H1 (cell line): Measurements from ENCODE around the gene TMPRSS13. TPM values are rescaled to one million over a fixed set of nuclear protein-coding genes. Genes with fewer than 3 reads are reported as not detected.

Experiments used
- CTCF ChIA-PET: fragments of 300-600 bp; sonication (Branson Sonifier 250); formaldehyde crosslinking; loops from one replicate; lab custom pipeline; 2021; ENCODE audit not compliant: partially characterized antibody; lab: Charles Lee
- POLR2A ChIA-PET: fragments of 300-600 bp; sonication (Branson Sonifier 250); formaldehyde crosslinking; loops from one replicate; lab custom pipeline; 2021; ENCODE audit warnings: inconsistent platforms; ENCODE audit not compliant: partially characterized antibody; lab: Charles Lee
- DNase-seq, 2 experiments: peaks; one replicate each; pipeline versions ENCODE4 v3.0.0 to v3.0.0-alpha.2; 2010 to 2022; ENCODE audit warnings: low spot score in 2 of 2, low read depth in 1 of 2, mixed read lengths in 1 of 2
- FAIRE-seq: peaks from 2 replicates; lab custom pipeline; 2011; peaks lifted over from hg19 to GRCh38; lab: Jason Lieb, UNC
- H2AFZ ChIP-seq: 2 replicates; pipeline ENCODE4 v1.8.1; 2012; ENCODE audit warnings: low read length, inconsistent platforms
- H2AK5ac ChIP-seq: 2 replicates; pipeline ENCODE4 v1.6.1; 2013; ENCODE audit warnings: low read depth, low read length
- H2BK120ac ChIP-seq: replicated peaks from 2 replicates; pipeline ENCODE3; 2013; ENCODE audit warnings: low read depth, low read length, inconsistent platforms
- H2BK12ac ChIP-seq: 2 replicates; pipeline ENCODE4 v1.6.1; 2013; ENCODE audit warnings: low read depth, low read length
- H2BK15ac ChIP-seq: 2 replicates; pipeline ENCODE4 v1.6.1; 2013; ENCODE audit warnings: low read length
- H2BK20ac ChIP-seq: 2 replicates; pipeline ENCODE4 v1.6.1; 2013; ENCODE audit warnings: low read length
- H2BK5ac ChIP-seq: 2 replicates; pipeline ENCODE4 v1.6.1; 2013; ENCODE audit warnings: low read depth, low read length
- H3K14ac ChIP-seq: 2 replicates; pipeline ENCODE4 v1.6.1; 2013; ENCODE audit warnings: inconsistent platforms; ENCODE audit not compliant: insufficient read length
- H3K18ac ChIP-seq: 2 replicates; pipeline ENCODE4 v1.6.1; 2013; ENCODE audit warnings: low read length; ENCODE audit errors: extremely low read depth
- H3K23ac ChIP-seq: 2 replicates; pipeline ENCODE4 v1.6.1; 2013; ENCODE audit warnings: inconsistent platforms; ENCODE audit not compliant: insufficient read length
- H3K23me2 ChIP-seq: 2 replicates; pipeline ENCODE4 v1.6.1; 2013; ENCODE audit warnings: low read depth, low read length
- H3K27ac ChIP-seq: 2 replicates; pipeline ENCODE4 v1.6.1; 2011; ENCODE audit warnings: low read depth, low read length, inconsistent platforms
- H3K27me3 ChIP-seq, 4 experiments: replicated peaks in 1 of 4; 1 replicate in 1 of 4; 2 replicates in 3 of 4; pipeline versions ENCODE4 v1.6.1 to v1.8.1; 2011 to 2013; ENCODE audit warnings: low read length in 3 of 4, mild to moderate bottlenecking in 3 of 4, inconsistent platforms in 2 of 4, mixed read lengths in 2 of 4, moderate library complexity in 1 of 4; ENCODE audit not compliant: control insufficient read depth in 3 of 4, insufficient read depth in 3 of 4; ENCODE audit errors: extremely low read depth in 1 of 4
- H3K36me3 ChIP-seq, 4 experiments: 2 replicates each; pipeline versions ENCODE4 v1.6.1 to v1.8.1; 2011 to 2013; ENCODE audit warnings: mild to moderate bottlenecking in 4 of 4, low read length in 3 of 4, moderate library complexity in 2 of 4, control low read depth in 1 of 4, inconsistent platforms in 1 of 4; ENCODE audit not compliant: insufficient read depth in 4 of 4, control insufficient read depth in 2 of 4
- H3K4ac ChIP-seq: replicated peaks from 2 replicates; pipeline ENCODE3; 2013; ENCODE audit warnings: low read length, low read depth, mixed read lengths, inconsistent platforms; ENCODE audit not compliant: insufficient read length
- H3K4me1 ChIP-seq, 4 experiments: replicated peaks in 1 of 4; 1 replicate in 1 of 4; 2 replicates in 3 of 4; pipeline versions ENCODE4 v1.6.1 to v1.8.1; 2011 to 2013; ENCODE audit warnings: low read length in 3 of 4, inconsistent platforms in 2 of 4, mixed read lengths in 1 of 4; ENCODE audit not compliant: insufficient read depth in 4 of 4, control insufficient read depth in 3 of 4
- H3K4me2 ChIP-seq, 2 experiments: 2 replicates each; pipeline versions ENCODE4 v1.6.1 to v1.8.1; 2011 to 2013; ENCODE audit warnings: low read depth in 2 of 2, low read length in 2 of 2, control low read depth in 1 of 2, inconsistent platforms in 1 of 2, mild to moderate bottlenecking in 1 of 2; ENCODE audit not compliant: insufficient read depth in 1 of 2
- H3K4me3 ChIP-seq, 4 experiments: fragments of 200-600, 300-600 bp in 1 of 4; sonication (generic), shearing (Covaris generic), sonication (Bioruptor Twin) in 1 of 4; 2 replicates each; pipeline versions ENCODE4 v1.5.1 to v1.8.1; 2011 to 2016; ENCODE audit warnings: low read length in 4 of 4, low read depth in 3 of 4, control low read depth in 2 of 4, inconsistent platforms in 2 of 4, mild to moderate bottlenecking in 2 of 4, mixed read lengths in 1 of 4, moderate library complexity in 1 of 4; ENCODE audit not compliant: insufficient read depth in 2 of 4; ENCODE audit errors: extremely low read depth in 1 of 4
- H3K56ac ChIP-seq: replicated peaks from 2 replicates; pipeline ENCODE3; 2013; ENCODE audit warnings: low read depth, mild to moderate bottlenecking, mixed read lengths, low read length, inconsistent platforms; ENCODE audit not compliant: insufficient read length
- H3K79me1 ChIP-seq: 2 replicates; pipeline ENCODE4 v1.6.1; 2013; ENCODE audit warnings: low read depth, low read length, control low read depth
- H3K79me2 ChIP-seq, 2 experiments: 2 replicates each; pipeline versions ENCODE4 v1.6.1 to v1.8.1; 2012 to 2013; ENCODE audit warnings: low read length in 2 of 2, mild to moderate bottlenecking in 2 of 2, inconsistent platforms in 1 of 2; ENCODE audit not compliant: insufficient read depth in 2 of 2, control insufficient read depth in 1 of 2
- H3K9ac ChIP-seq, 4 experiments: replicated peaks in 1 of 4; 1 replicate in 1 of 4; 2 replicates in 3 of 4; pipeline versions ENCODE4 v1.6.1 to v1.8.1; 2011 to 2013; ENCODE audit warnings: low read depth in 3 of 4, low read length in 3 of 4, control low read depth in 2 of 4, mild to moderate bottlenecking in 2 of 4, moderate library complexity in 2 of 4, inconsistent platforms in 1 of 4; ENCODE audit errors: extremely low read depth in 1 of 4
- H3K9me3 ChIP-seq, 2 experiments: 2 replicates each; pipeline versions ENCODE4 v1.6.1 to v1.8.1; 2012 to 2013; ENCODE audit warnings: mild to moderate bottlenecking in 2 of 2, moderate library complexity in 2 of 2, control low read depth in 1 of 2, inconsistent platforms in 1 of 2, low read depth in 1 of 2, low read length in 1 of 2, mixed read lengths in 1 of 2; ENCODE audit not compliant: insufficient read depth in 2 of 2
- H4K20me1 ChIP-seq, 2 experiments: replicated peaks in 1 of 2; 2 replicates each; pipeline versions ENCODE3 to v1.8.1; 2011 to 2013; ENCODE audit warnings: inconsistent platforms in 2 of 2, low read length in 2 of 2, mild to moderate bottlenecking in 1 of 2; ENCODE audit not compliant: insufficient read depth in 2 of 2, control insufficient read depth in 1 of 2
- H4K5ac ChIP-seq: 2 replicates; pipeline ENCODE4 v1.6.1; 2013; ENCODE audit warnings: low read length, low read depth, mixed read lengths, inconsistent platforms; ENCODE audit not compliant: insufficient read length
- H4K8ac ChIP-seq: 2 replicates; pipeline ENCODE4 v1.8.0; 2013; ENCODE audit warnings: mild to moderate bottlenecking, moderate library complexity, low read length, inconsistent platforms; ENCODE audit not compliant: insufficient read depth; ENCODE audit errors: extremely low read depth
- H4K91ac ChIP-seq: replicated peaks from 2 replicates; pipeline ENCODE3; 2013; ENCODE audit warnings: low read length, mixed read lengths, inconsistent platforms; ENCODE audit not compliant: insufficient read length
- ATF2 ChIP-seq: IDR thresholded peaks from 2 replicates; pipeline ENCODE4 v1.6.1; 2012; ENCODE audit warnings: low read length, inconsistent platforms
- BACH1 ChIP-seq: IDR thresholded peaks from 2 replicates; pipeline ENCODE4 v1.6.1; 2012; ENCODE audit warnings: low read length, improper control_type of control experiment
- BCL11A ChIP-seq, 2 experiments: IDR thresholded peaks; one replicate each; pipeline ENCODE4 v1.6.1; 2011; ENCODE audit warnings: low read depth in 2 of 2, low read length in 2 of 2, mild to moderate bottlenecking in 2 of 2
- CBX8 ChIP-seq: fragments of 300-800, 300-1000 bp; sonication (generic); IDR thresholded peaks from 2 replicates; pipeline ENCODE4 v1.7.1; 2016; ENCODE audit warnings: low read depth, low read length, borderline replicate concordance
- CREB1 ChIP-seq: IDR thresholded peaks from 2 replicates; pipeline ENCODE4 v1.6.1; 2012; ENCODE audit warnings: inconsistent platforms
- GTF2F1 ChIP-seq: IDR thresholded peaks from 2 replicates; pipeline ENCODE4 v1.6.1; 2012; ENCODE audit warnings: low read depth, low read length, improper control_type of control experiment, borderline replicate concordance
- JUND ChIP-seq: IDR thresholded peaks from 2 replicates; pipeline ENCODE4 v1.6.1; 2011; ENCODE audit warnings: mild to moderate bottlenecking, improper control_type of control experiment, low read length
- KDM4A ChIP-seq: IDR thresholded peaks from one replicate; pipeline ENCODE4 v1.7.1; 2012; ENCODE audit warnings: low read depth, mild to moderate bottlenecking, moderate library complexity, low read length, inconsistent platforms; ENCODE audit not compliant: severe bottlenecking
- RFX5 ChIP-seq: IDR thresholded peaks from 2 replicates; pipeline ENCODE4 v1.6.1; 2011; ENCODE audit warnings: low read depth, low read length, improper control_type of control experiment, borderline replicate concordance
- RXRA ChIP-seq: IDR thresholded peaks from 2 replicates; pipeline ENCODE4 v1.6.1; 2011; ENCODE audit warnings: low read depth, mild to moderate bottlenecking, low read length, moderate library complexity; ENCODE audit not compliant: insufficient read depth
- SP1 ChIP-seq: IDR thresholded peaks from 2 replicates; pipeline ENCODE4 v1.6.1; 2011; ENCODE audit warnings: low read depth, low read length
- TAF1 ChIP-seq: IDR thresholded peaks from 2 replicates; pipeline ENCODE4 v1.6.1; 2011; ENCODE audit warnings: mild to moderate bottlenecking, low read depth, low read length
- TAF7 ChIP-seq: optimal IDR thresholded peaks from 2 replicates; pipeline ENCODE3; 2011; ENCODE audit warnings: low read depth, mild to moderate bottlenecking, inconsistent platforms, low read length, moderate library complexity, borderline replicate concordance
- TCF12 ChIP-seq: IDR thresholded peaks from 2 replicates; pipeline ENCODE4 v1.6.1; 2011; ENCODE audit warnings: low read depth, mild to moderate bottlenecking, low read length
- WGBS, 2 experiments: shearing (Covaris generic) in 1 of 2; methylation state at CpG; one replicate each; pipeline versions ENCODE4 v1.1.6 to v1.1.7; 2013 to 2015; ENCODE audit warnings: low lambda C conversion rate in 2 of 2, mixed read lengths in 2 of 2, inconsistent platforms in 1 of 2, low coverage in 1 of 2, missing lambda C conversion rate in 1 of 2; ENCODE audit not compliant: insufficient replicate concordance in 2 of 2, insufficient coverage in 1 of 2, insufficient read length in 1 of 2; ENCODE audit errors: extremely low coverage in 1 of 2, missing lambda C conversion rate in 1 of 2; 5-methylcytosine and 5-hydroxymethylcytosine counted together
- polyA plus RNA-seq, 7 experiments: library from polyadenylated mRNA; depleted of rRNA in 3 of 7; stranded (reverse) in 5 of 7; unstranded in 2 of 7; fragments of >200 nt in 5 of 7; fragments of 200-250 nt in 2 of 7; gene quantifications; 1 replicate in 5 of 7; 2 replicates in 1 of 7; 4 replicates in 1 of 7; pipeline versions ENCODE4 v1.2.1 to v1.2.3, GENCODE V29; 2011 to 2013; ENCODE audit warnings: missing spikeins in 2 of 7, mixed read lengths in 2 of 7
- total RNA-seq: library from RNA; stranded (reverse); fragmentation: NEBNext Ultra II Directional; extraction: Animal tissue kit (Norgen Biotek cat#: 25700); gene quantifications from 2 replicates; pipeline ENCODE4 v1.2.1, GENCODE V29; 2021

TMPRSS13 gene
- total and polyA plus RNA-seq, 2 of the 8 experiments (the other 6 are each of a cell fraction or from before 2014, with no cell fraction given) = 0.61 to 0.79 TPM

- H3K56ac ChIP-seq = no peak overlapping the region
- no peak overlapping the region for H2BK5ac ChIP-seq
- no peak overlapping the region for H3K27ac ChIP-seq
- no peak overlapping the region for H2BK12ac ChIP-seq
- H4K5ac ChIP-seq = no peak overlapping the region
- no peak overlapping the region for H3K4me3 ChIP-seq
- H4K20me1 ChIP-seq = no peaks in the 10 kb centered on the region
- H3K4me2 ChIP-seq = no peak overlapping the region
- 85% methylated on average over 10 of the region's 10 CpGs; no CpG with 5 or more reads in 1 of the 2 experiments for WGBS, 2 experiments
- no peak overlapping the region for H2BK120ac ChIP-seq
- H3K14ac ChIP-seq = no peak overlapping the region
- no peak overlapping the region for H4K91ac ChIP-seq
- H3K79me2 ChIP-seq = no peaks in the 10 kb centered on the region
- no peaks in the 10 kb centered on the region for H3K36me3 ChIP-seq
- H3K4me1 ChIP-seq = no peaks in the 10 kb centered on the region
- H2AK5ac ChIP-seq = no peak overlapping the region
- H2AFZ ChIP-seq = 0 out of 2 replicates have a peak overlapping the region, but pooled peaks have one; percentile 62
- H2BK20ac ChIP-seq = no peak overlapping the region
- no peak overlapping the region for H2BK15ac ChIP-seq
- no peak overlapping the region for H4K8ac ChIP-seq
- H3K18ac ChIP-seq = no peak overlapping the region
- DNase-seq (no peak), FAIRE-seq (no peak)
- no peak overlapping the region for H3K23ac ChIP-seq
- ChIA-PET POLR2A (interaction anchor here (0.8 to 1.0 kb wide), 2 partner anchors 15 to 27 kb away, joined by 3 read pairs; no protein-coding TSS in a partner anchor), CTCF (interaction anchor here (0.8 to 2.2 kb wide), 5 partner anchors 9 to 138 kb away, joined by 3 to 8 read pairs (median 3); no protein-coding TSS in a partner anchor)
- no peaks in the 10 kb centered on the region for H3K23me2 ChIP-seq
- no peak overlapping the region for H3K9ac ChIP-seq
- no peak overlapping the region for H3K4ac ChIP-seq
- H3K9me3 ChIP-seq = no peaks in the 10 kb centered on the region
- H3K79me1 ChIP-seq = no peaks in the 10 kb centered on the region
- H3K27me3 ChIP-seq = no peaks in the 10 kb centered on the region
- no peak for TF ChIP-seq RXRA
- no peak for TF ChIP-seq CREB1
- no peak for TF ChIP-seq JUND
- TF ChIP-seq ATF2 = no peak
- no peak for TF ChIP-seq BACH1
- TF ChIP-seq KDM4A = no peak
- no peak for TF ChIP-seq GTF2F1
- TF ChIP-seq CBX8 = no peak
- TF ChIP-seq TAF1 = no peak
- no peak for TF ChIP-seq SP1
- TF ChIP-seq TAF7 = no peak
- no peak for TF ChIP-seq TCF12
- no peak for TF ChIP-seq BCL11A (IDR thresholded peaks at IDR 0.05; ENCODE audit: low read depth in 2 of 2, low read length in 2 of 2)
- TF ChIP-seq RFX5 = no peak
Observed at GRCh38 chr11:117961896-117962295, 32.7 kb upstream of the TMPRSS13 start.
